ENCODE results near the gene SPECC1. TPM values are rescaled to one million over a fixed set of nuclear protein-coding genes. Genes with fewer than 3 reads are reported as not detected.

The SPECC1 gene
- total and polyA plus RNA-seq, 2 donors (not counting 3 experiments of a cell fraction or from before 2014, with no cell fraction given), result 5.3 to 20.4 TPM

GRCh38 chr17:20210180-20210579, 201.0 kb downstream of the SPECC1 start:
- TF ChIP-seq CTCF (IDR thresholded peaks at IDR 0.05; ENCODE audit: extremely low read depth in 1 of 2, insufficient read depth in 1 of 2, low read depth in 1 of 2, low read length in 2 of 2) (no peak), JUN (IDR thresholded peaks at IDR 0.05; ENCODE audit: borderline replicate concordance, insufficient read depth, insufficient read length, low read depth) (no peak), POLR2AphosphoS5 (IDR thresholded peaks at IDR 0.05; ENCODE audit: insufficient read depth, low read depth, low read length) (no peak), GATA2 (IDR thresholded peaks at IDR 0.05; ENCODE audit: insufficient read depth, insufficient read length, low read depth, low read length) (no peak), EZH2 (IDR thresholded peaks at IDR 0.05; ENCODE audit: borderline replicate concordance, low read depth, low read length, severe bottlenecking) (no peak), FOS (IDR thresholded peaks at IDR 0.05; ENCODE audit: borderline replicate concordance, insufficient read depth, low read length) (no peak), MYC (IDR thresholded peaks at IDR 0.05; ENCODE audit: low read depth, low read length) (no peak), MAX (IDR thresholded peaks at IDR 0.05; ENCODE audit: insufficient read depth, insufficient read length) (no peak), POLR2A (IDR thresholded peaks at IDR 0.05; ENCODE audit: low read depth, low read length) (no peak)
- DNase-seq (ENCODE audit: low read depth, low spot score), result no peak
- dilution Hi-C loops (cut with MboI; ENCODE audit: extremely low pct_ligation_motif_present, low sequenced_read_pairs), result no loop called here
- no TSS peak for BruUV-seq (replicated peaks)
- intact Hi-C loops (cut with micrococcal nuclease), result no loop called here
- Histone ChIP-seq H3K79me2 (ENCODE audit: control insufficient read depth, insufficient read depth, low read length) (no peaks in the 10 kb centered on the region), H3K9me3 (replicated peaks; ENCODE audit: control insufficient read depth, insufficient read depth, low read length) (no peaks in the 10 kb centered on the region), H2AFZ (ENCODE audit: low read depth, low read length) (no peak overlapping the region), H3K4me1 (ENCODE audit: control insufficient read depth, extremely low read depth, insufficient read depth, low read length) (peaks cover 12% of the 10 kb centered on the region), H3K4me3 (replicated peaks in 1 of 3; ENCODE audit: insufficient read depth in 1 of 3, low read depth in 1 of 3, low read length in 3 of 3) (no peak overlapping the region), H3K27me3 (ENCODE audit: control insufficient read depth in 2 of 2, insufficient read depth in 2 of 2, low read length in 2 of 2) (no peaks in the 10 kb centered on the region), H4K20me1 (replicated peaks; ENCODE audit: control insufficient read depth, extremely low read depth, insufficient read depth, low read length) (no peaks in the 10 kb centered on the region), H3K27ac (ENCODE audit: insufficient read depth, low read depth, low read length) (no peak overlapping the region), H3K9me1 (replicated peaks; ENCODE audit: control insufficient read depth, extremely low read depth, insufficient read depth, low read length) (no peaks in the 10 kb centered on the region), H3K9ac (replicated peaks; ENCODE audit: extremely low read depth, insufficient read depth, low read length) (no peak overlapping the region), H3K36me3 (ENCODE audit: control insufficient read depth in 2 of 2, extremely low read depth in 1 of 2, insufficient read depth in 2 of 2, low read length in 2 of 2) (no peaks in the 10 kb centered on the region), H3K4me2 (ENCODE audit: insufficient read depth, low read length) (no peak overlapping the region)
- no peak for FAIRE-seq
- ChIA-PET CTCF (interaction anchor here (1.0 to 1.7 kb wide), 2 partner anchors 16 to 18 kb away, joined by 3 to 4 read pairs; no protein-coding TSS in a partner anchor), POLR2A (no interaction called here)
